Measurements from ENCODE around the gene PARP6. TPM values are rescaled to one million over a fixed set of nuclear protein-coding genes. Genes with fewer than 3 reads are reported as not detected.

PARP6 gene
- total RNA-seq, 1 experiment from 2014 or later = 65.9 TPM

DNA sequence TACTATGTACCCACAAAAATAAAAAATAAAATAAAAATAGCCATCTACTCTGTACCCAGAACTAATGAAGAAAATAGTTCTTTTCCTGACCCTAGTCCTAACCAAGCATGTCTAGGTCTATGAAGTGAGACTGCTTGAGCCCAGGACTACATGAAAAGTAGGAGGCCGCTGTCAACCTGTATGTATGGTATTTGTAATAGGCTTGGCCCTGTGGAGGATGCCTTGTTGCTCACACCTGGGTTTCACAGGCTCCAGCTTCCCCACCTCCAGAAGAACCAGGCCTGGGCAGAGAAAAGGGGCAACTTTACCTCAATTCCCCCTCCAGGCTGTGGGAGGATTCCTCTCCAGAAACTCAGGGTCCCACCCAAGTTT lies 34.5 kb downstream of the PARP6 start:
- Histone ChIP-seq H3F3A (ENCODE audit: insufficient read depth, low read depth) (peaks cover 46% of the 10 kb centered on the region), H3K9me2 (ENCODE audit: insufficient read depth) (no peaks in the 10 kb centered on the region), H3K79me2 (ENCODE audit: low read depth) (peaks cover 42% of the 10 kb centered on the region), H3K27ac (peak overlapping the region; percentile 96), H3K9me3 (ENCODE audit: insufficient read depth, low read depth) (no peaks in the 10 kb centered on the region), H3K4me3 (no peak overlapping the region), H3K27me3 (ENCODE audit: insufficient read depth, low read depth) (no peaks in the 10 kb centered on the region), H2AFZ (peak overlapping the region; percentile 57; the same call in 1 of the 2 replicates), H3K36me3 (ENCODE audit: low read depth) (0 out of 2 replicates have a peak, but pooled peaks cover 3% of the 10 kb centered on the region), H3K4me2 (peak overlapping the region; percentile 98), H3K4me1 (replicated peaks; ENCODE audit: insufficient read depth) (peaks cover 55% of the 10 kb centered on the region), H4K20me1 (ENCODE audit: insufficient read depth) (no peaks in the 10 kb centered on the region)
- ChIA-PET POLR2A (ENCODE audit: unreplicated experiment) (interaction anchor here (0.6 to 0.9 kb wide), 7 partner anchors 11 to 1460 kb away, joined by 3 to 6 read pairs (median 4); partner anchors contain the start of gene SENP8), CTCF (interaction anchor here (0.7 kb wide), 1 partner anchor 11 kb away, joined by 3 read pairs; no protein-coding TSS in a partner anchor)
- no peak for DNase-seq
- intact Hi-C loops (cut with micrococcal nuclease; ENCODE audit: unreplicated experiment) = no loop called here
- TSS peak; percentile 46 for BruUV-seq (replicated peaks)
- TF ChIP-seq, protein P1, sequence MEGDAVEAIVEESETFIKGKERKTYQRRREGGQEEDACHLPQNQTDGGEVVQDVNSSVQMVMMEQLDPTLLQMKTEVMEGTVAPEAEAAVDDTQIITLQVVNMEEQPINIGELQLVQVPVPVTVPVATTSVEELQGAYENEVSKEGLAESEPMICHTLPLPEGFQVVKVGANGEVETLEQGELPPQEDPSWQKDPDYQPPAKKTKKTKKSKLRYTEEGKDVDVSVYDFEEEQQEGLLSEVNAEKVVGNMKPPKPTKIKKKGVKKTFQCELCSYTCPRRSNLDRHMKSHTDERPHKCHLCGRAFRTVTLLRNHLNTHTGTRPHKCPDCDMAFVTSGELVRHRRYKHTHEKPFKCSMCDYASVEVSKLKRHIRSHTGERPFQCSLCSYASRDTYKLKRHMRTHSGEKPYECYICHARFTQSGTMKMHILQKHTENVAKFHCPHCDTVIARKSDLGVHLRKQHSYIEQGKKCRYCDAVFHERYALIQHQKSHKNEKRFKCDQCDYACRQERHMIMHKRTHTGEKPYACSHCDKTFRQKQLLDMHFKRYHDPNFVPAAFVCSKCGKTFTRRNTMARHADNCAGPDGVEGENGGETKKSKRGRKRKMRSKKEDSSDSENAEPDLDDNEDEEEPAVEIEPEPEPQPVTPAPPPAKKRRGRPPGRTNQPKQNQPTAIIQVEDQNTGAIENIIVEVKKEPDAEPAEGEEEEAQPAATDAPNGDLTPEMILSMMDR (conservative IDR thresholded peaks at IDR 0.05) = no peak
- no peak for TF ChIP-seq EZH2 (IDR thresholded peaks at IDR 0.05; ENCODE audit: low read depth)

DNA sequence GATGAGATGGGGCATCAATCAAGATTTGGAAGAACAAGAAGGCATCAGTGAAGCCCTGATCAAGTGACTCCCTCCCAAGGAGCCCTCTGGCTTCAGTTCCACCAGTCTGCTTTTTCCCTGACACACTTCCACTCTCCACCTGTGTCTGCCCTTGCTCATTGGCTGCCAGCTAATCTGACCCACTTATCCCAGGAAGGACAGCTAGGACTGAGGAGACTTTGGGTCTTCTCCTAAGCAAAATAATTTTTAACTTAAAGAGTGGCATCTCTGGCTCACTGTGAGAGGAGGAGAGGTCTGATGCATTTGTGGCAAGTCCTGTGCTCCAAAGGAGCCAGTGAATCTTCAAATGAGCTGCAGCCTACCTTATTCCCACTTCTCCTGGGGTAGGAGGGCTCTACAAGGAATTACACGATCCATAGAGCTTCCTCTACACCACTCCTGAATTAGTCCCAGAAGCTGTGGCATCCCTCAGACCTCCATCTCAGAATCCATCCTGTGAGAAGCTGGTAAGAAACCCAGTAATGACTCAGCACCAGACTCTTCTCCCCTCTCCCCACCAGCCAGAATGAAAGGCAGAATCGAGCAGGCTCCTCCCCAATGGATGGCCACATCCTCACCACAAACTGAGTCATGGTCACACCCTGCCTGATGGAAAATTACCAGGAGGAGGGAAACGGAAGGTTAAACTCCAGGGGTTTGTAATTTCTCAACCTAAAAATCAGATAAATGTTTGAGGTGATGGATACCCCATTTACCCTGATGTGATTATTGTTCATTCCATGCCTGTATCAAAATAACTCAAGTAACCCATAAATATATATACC lies 35.1 kb downstream of the PARP6 start:
- no peak for TF ChIP-seq EZH2 (IDR thresholded peaks at IDR 0.05; ENCODE audit: low read depth)
- TF ChIP-seq, protein P1 (conservative IDR thresholded peaks at IDR 0.05) = no peak
- Histone ChIP-seq H3K9me3 (ENCODE audit: insufficient read depth, low read depth) (no peaks in the 10 kb centered on the region), H3K9me2 (ENCODE audit: insufficient read depth) (no peaks in the 10 kb centered on the region), H3K4me1 (replicated peaks; ENCODE audit: insufficient read depth) (peaks cover 61% of the 10 kb centered on the region), H3K79me2 (ENCODE audit: low read depth) (peaks cover 48% of the 10 kb centered on the region), H4K20me1 (ENCODE audit: insufficient read depth) (no peaks in the 10 kb centered on the region), H2AFZ (peak overlapping the region; percentile 57; the same call in 1 of the 2 replicates), H3K36me3 (ENCODE audit: low read depth) (no peaks in the 10 kb centered on the region), H3K27ac (peak overlapping the region; percentile 96), H3K27me3 (ENCODE audit: insufficient read depth, low read depth) (no peaks in the 10 kb centered on the region), H3F3A (ENCODE audit: insufficient read depth, low read depth) (peaks cover 52% of the 10 kb centered on the region), H3K4me2 (peak overlapping the region; percentile 98), H3K4me3 (peak overlapping the region; percentile 86)
- DNase-seq = peak; percentile 87 to 92
- CTCF ChIA-PET = no interaction called here
- POLR2A ChIA-PET (ENCODE audit: unreplicated experiment) = interaction anchor here (0.5 to 0.9 kb wide), 9 partner anchors 10 to 1460 kb away, joined by 3 to 6 read pairs (median 4); partner anchors contain the start of gene SENP8
- TSS peak; percentile 91 for BruUV-seq (replicated peaks)
- intact Hi-C loops (cut with micrococcal nuclease; ENCODE audit: unreplicated experiment) = no loop called here

DNA sequence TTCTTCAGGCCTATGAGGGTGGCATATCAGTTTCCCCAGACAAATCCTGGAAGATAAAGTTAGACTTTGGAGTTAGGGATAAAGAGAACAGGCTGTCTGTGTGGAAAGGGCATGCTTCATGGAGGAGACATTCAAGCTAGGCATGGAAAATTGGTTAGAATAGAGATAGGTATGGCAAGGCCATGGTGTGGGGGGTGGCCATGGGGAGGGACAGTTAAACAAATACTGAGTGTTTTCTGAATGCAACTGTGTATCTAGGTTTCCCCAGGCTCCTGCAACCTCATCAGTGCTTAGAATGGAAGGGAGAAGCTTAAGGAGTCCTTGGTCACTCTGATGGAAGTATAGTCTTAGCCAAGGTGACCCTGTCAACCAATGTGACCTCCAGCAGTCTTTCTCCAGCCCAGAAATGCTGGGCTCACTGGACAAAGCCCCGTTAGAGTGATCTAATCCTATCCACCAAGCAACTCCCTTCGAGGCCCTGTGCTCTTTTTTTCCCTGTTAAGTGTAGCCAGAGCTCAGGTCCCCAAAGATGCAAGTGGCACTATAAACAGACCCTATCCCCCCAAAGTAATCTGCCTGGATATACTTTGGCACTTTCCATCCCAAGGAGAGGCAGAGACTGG lies 35.9 kb downstream of the PARP6 start:
- POLR2A ChIA-PET (ENCODE audit: unreplicated experiment) = interaction anchor here (0.5 to 0.7 kb wide), 2 partner anchors 67 to 1005 kb away, joined by 3 read pairs; no protein-coding TSS in a partner anchor
- Histone ChIP-seq H3K9me2 (ENCODE audit: insufficient read depth) (no peaks in the 10 kb centered on the region), H4K20me1 (ENCODE audit: insufficient read depth) (no peaks in the 10 kb centered on the region), H3K9me3 (ENCODE audit: insufficient read depth, low read depth) (no peaks in the 10 kb centered on the region), H2AFZ (no peak overlapping the region), H3K27ac (peak overlapping the region; percentile 96), H3K79me2 (ENCODE audit: low read depth) (peaks cover 48% of the 10 kb centered on the region), H3K4me2 (peak overlapping the region; percentile 98), H3K36me3 (ENCODE audit: low read depth) (no peaks in the 10 kb centered on the region), H3K4me1 (replicated peaks; ENCODE audit: insufficient read depth) (peaks cover 61% of the 10 kb centered on the region), H3K4me3 (peak overlapping the region; percentile 86), H3F3A (ENCODE audit: insufficient read depth, low read depth) (peaks cover 59% of the 10 kb centered on the region), H3K27me3 (ENCODE audit: insufficient read depth, low read depth) (no peaks in the 10 kb centered on the region)
- intact Hi-C loops (cut with micrococcal nuclease; ENCODE audit: unreplicated experiment) = no loop called here
- CTCF ChIA-PET = no interaction called here
- no TSS peak for BruUV-seq (replicated peaks)
- TF ChIP-seq, protein P1 (conservative IDR thresholded peaks at IDR 0.05) = no peak
- TF ChIP-seq EZH2 (IDR thresholded peaks at IDR 0.05; ENCODE audit: low read depth) = no peak
- DNase-seq = no peak
